ENCODE results near the gene NFIX. TPM values are rescaled to one million over a fixed set of nuclear protein-coding genes. Genes with fewer than 3 reads are reported as not detected.

Gene NFIX
- total RNA-seq, 1 experiment from 2014 or later = 69.7 TPM

GRCh38 chr19:13029893-13030292 lies 34.6 kb downstream of the NFIX start:
- no peaks in the 10 kb centered on the region for H3K9me3 ChIP-seq (ENCODE audit: low read depth, low read length, poor library complexity, severe bottlenecking)
- intact Hi-C loops (cut with micrococcal nuclease; ENCODE audit: unreplicated experiment) = loop anchor here (5.0 kb wide), 1 partner anchor 62 kb away; no protein-coding TSS in a partner anchor
- BruUV-seq (replicated peaks) = no TSS peak
- POLR2A ChIA-PET (ENCODE audit: low non-redundant PET) = no interaction called here
- no peaks in the 10 kb centered on the region for H3K27me3 ChIP-seq (replicated peaks; ENCODE audit: insufficient read depth, low read depth, low read length, poor library complexity)
- TF ChIP-seq CTCF (conservative IDR thresholded peaks at IDR 0.05; ENCODE audit: low read depth, low read length) = peak; percentile 62
- no peak for TF ChIP-seq EZH2 (IDR thresholded peaks at IDR 0.05; ENCODE audit: borderline replicate concordance, low read depth, low read length, poor library complexity, severe bottlenecking)
- peaks cover 25% of the 10 kb centered on the region for H3K4me1 ChIP-seq (ENCODE audit: insufficient read depth, low read length, poor library complexity, severe bottlenecking)
- no peak for DNase-seq (ENCODE audit: low spot score)
- H3K4me3 ChIP-seq (ENCODE audit: low read depth, low read length, poor library complexity, severe bottlenecking) = no peak overlapping the region
- CTCF ChIA-PET = no interaction called here
- no peak overlapping the region for H3K27ac ChIP-seq (ENCODE audit: low read depth, low read length, poor library complexity, severe bottlenecking)
- peaks cover 9% of the 10 kb centered on the region for H3K36me3 ChIP-seq (ENCODE audit: insufficient read depth, low read length, poor library complexity, severe bottlenecking)

GRCh38 chr19:13031917-13032623 lies 36.8 kb downstream of the NFIX start:
- no peak overlapping the region for H3K4me3 ChIP-seq (ENCODE audit: low read depth, low read length, poor library complexity, severe bottlenecking)
- ChIA-PET CTCF (interaction anchor here (0.5 to 2.8 kb wide), 2 partner anchors 29 to 48 kb away, joined by 3 to 13 read pairs; no protein-coding TSS in a partner anchor), POLR2A (ENCODE audit: low non-redundant PET) (no interaction called here)
- peaks cover 28% of the 10 kb centered on the region for H3K4me1 ChIP-seq (ENCODE audit: insufficient read depth, low read length, poor library complexity, severe bottlenecking)
- H3K9me3 ChIP-seq (ENCODE audit: low read depth, low read length, poor library complexity, severe bottlenecking) = no peaks in the 10 kb centered on the region
- H3K36me3 ChIP-seq (ENCODE audit: insufficient read depth, low read length, poor library complexity, severe bottlenecking) = peaks cover 5% of the 10 kb centered on the region
- DNase-seq (ENCODE audit: low spot score) = no peak
- H3K27ac ChIP-seq (ENCODE audit: low read depth, low read length, poor library complexity, severe bottlenecking) = peak overlapping the region; percentile 70
- no peaks in the 10 kb centered on the region for H3K27me3 ChIP-seq (replicated peaks; ENCODE audit: insufficient read depth, low read depth, low read length, poor library complexity)
- intact Hi-C loops (cut with micrococcal nuclease; ENCODE audit: unreplicated experiment) = loop anchor here (5.0 kb wide), 1 partner anchor 60 kb away; no protein-coding TSS in a partner anchor
- no TSS peak for BruUV-seq (replicated peaks)
- TF ChIP-seq CTCF (conservative IDR thresholded peaks at IDR 0.05; ENCODE audit: low read depth, low read length) (no peak), EZH2 (IDR thresholded peaks at IDR 0.05; ENCODE audit: borderline replicate concordance, low read depth, low read length, poor library complexity, severe bottlenecking) (no peak)

- intact Hi-C loops (cut with micrococcal nuclease; ENCODE audit: unreplicated experiment) = loop anchor here (5.0 kb wide), 1 partner anchor 59 kb away; no protein-coding TSS in a partner anchor
- H3K4me3 ChIP-seq (ENCODE audit: low read depth, low read length, poor library complexity, severe bottlenecking) = no peak overlapping the region
- DNase-seq (ENCODE audit: low spot score) = no peak
- H3K9me3 ChIP-seq (ENCODE audit: low read depth, low read length, poor library complexity, severe bottlenecking) = no peaks in the 10 kb centered on the region
- ChIA-PET CTCF (interaction anchor here (2.8 kb wide), 1 partner anchor 29 kb away, joined by 13 read pairs; no protein-coding TSS in a partner anchor), POLR2A (ENCODE audit: low non-redundant PET) (no interaction called here)
- TF ChIP-seq CTCF (conservative IDR thresholded peaks at IDR 0.05; ENCODE audit: low read depth, low read length) (no peak), EZH2 (IDR thresholded peaks at IDR 0.05; ENCODE audit: borderline replicate concordance, low read depth, low read length, poor library complexity, severe bottlenecking) (no peak)
- no peaks in the 10 kb centered on the region for H3K27me3 ChIP-seq (replicated peaks; ENCODE audit: insufficient read depth, low read depth, low read length, poor library complexity)
- BruUV-seq (replicated peaks) = no TSS peak
- H3K27ac ChIP-seq (ENCODE audit: low read depth, low read length, poor library complexity, severe bottlenecking) = peak overlapping the region; percentile 70
- peaks cover 35% of the 10 kb centered on the region for H3K4me1 ChIP-seq (ENCODE audit: insufficient read depth, low read length, poor library complexity, severe bottlenecking)
- peaks cover under 1% of the 10 kb centered on the region for H3K36me3 ChIP-seq (ENCODE audit: insufficient read depth, low read length, poor library complexity, severe bottlenecking)
Measured at GRCh38 chr19:13032837-13033236, 37.6 kb downstream of the NFIX start.

Data from A673 (cell line).